ENCODE data around the gene AK6.

AK6 gene

DNA sequence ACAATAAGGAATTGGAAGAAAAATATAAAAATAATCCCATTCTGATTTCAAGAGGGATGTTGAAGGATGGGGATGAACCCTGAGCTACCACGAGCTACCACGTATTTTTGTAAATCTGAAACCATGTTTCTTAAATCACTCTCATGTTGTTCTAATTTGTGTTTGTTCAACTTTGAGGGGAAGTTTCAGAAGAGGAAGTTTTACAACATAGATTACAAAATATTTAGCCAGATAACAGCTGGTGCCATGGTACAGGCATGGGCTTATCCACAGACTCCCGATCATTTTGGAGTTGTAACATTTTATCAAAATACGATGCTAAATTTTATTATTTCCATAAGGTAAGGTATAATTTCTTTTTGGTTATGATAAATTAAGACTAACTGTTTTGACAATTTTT, 51.9 kb downstream of the AK6 start:
- TF ChIP-seq POLR2A (IDR thresholded peaks at IDR 0.05; ENCODE audit: low read length) (no peak), GATA1 (IDR thresholded peaks at IDR 0.05; ENCODE audit: low read depth, low read length) (no peak)
- no peak for DNase-seq

DNA sequence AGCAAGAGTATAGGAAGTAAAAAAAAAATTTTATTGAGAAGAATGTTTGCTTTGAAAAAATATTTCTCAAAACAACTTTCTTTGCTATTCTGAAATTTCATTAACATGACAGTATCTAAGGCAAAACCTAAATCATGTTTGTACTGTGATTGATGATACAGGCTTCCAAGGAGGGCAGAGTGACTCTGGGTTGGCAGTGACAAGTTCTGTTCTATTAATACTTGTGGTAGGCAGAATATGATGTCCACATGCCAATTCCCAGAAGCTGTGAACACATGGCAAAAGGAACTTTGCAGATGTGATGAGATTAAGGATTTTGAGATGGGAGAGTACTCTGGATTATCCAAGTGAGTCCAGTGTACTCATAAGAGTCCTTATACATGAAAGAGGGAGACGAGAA, 53.3 kb downstream of the AK6 start:
- no peak for DNase-seq
- TF ChIP-seq POLR2A (IDR thresholded peaks at IDR 0.05; ENCODE audit: low read length) (no peak), GATA1 (IDR thresholded peaks at IDR 0.05; ENCODE audit: low read depth, low read length) (no peak)

DNA sequence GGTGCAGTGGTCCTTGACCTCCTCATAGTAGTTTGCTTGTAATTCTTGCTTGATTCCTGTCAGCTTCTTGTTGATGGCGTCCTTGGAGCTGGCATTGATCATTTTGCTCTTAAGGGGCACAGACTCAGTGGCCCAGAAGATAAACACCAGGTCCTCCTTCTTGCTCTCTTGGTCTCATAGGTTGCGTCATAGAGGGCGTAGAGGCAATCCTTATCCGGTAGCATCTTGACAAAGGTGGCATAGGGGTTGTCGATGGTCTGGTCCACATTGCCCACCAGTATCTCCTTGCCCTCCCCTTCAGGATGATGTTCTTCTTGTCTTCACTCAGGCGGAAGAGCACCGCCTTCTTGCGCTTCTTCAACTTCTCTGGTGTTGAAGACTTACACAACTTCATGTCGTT, 55.9 kb downstream of the AK6 start:
- no peak for TF ChIP-seq GATA1 (IDR thresholded peaks at IDR 0.05; ENCODE audit: low read depth, low read length)
- no peak for TF ChIP-seq POLR2A (IDR thresholded peaks at IDR 0.05; ENCODE audit: low read length)
- DNase-seq = no peak

DNA sequence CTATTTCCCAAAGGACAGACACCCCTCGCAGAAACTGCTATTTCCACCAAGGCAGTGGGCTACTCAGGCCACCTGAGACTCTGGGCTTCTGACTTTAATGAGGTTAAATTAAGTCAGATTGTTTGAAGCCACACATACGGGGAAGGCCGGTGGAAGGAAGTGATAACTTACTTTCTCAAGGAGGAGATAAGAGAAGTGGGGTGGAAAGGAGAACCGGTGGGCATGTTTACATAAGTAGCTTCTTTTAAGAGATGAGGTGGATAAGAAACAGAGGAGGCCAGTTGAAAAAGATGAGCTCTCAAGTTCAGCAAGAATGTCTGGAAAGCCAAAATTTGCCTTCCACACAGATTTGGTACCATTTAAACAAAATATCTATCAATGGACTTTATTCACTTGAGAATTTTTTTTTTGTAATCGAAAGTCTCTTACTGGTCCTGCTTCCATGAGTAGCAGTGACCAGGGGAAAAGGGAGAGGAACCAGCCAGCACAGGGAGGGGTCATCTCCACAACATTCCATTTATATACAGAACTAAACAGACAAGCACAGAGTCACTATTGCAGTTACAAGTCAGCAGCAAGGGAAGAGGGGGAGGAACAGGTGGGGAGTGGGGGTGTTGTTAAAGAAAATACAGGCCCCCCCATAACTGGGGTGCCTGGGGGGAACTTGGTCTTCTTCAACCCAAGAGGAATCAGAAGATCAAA, 56.7 kb downstream of the AK6 start:
- peak in 1 of 2 experiments; percentile 56 for DNase-seq
- TF ChIP-seq POLR2A (IDR thresholded peaks at IDR 0.05; ENCODE audit: low read length) (no peak), GATA1 (IDR thresholded peaks at IDR 0.05; ENCODE audit: low read depth, low read length) (no peak)

DNA sequence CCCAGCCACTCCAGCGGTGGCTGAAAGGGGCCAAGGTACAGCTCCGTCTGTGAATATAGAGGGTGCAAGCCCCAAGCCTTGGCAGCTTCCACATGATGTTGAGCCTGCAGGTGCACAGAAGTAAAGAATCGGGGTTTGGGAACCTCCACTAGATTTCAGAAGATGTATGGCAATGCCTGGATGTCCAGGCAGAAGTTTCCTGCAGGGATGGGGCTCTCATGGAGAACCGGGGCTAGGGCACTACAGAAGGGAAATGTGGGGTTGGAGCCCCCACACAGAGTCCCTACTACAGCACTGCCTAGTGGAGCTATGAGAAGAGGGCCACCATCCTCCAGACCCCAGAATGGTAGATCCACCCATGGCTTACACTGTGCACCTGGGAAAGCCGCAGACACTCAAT, 59.9 kb downstream of the AK6 start:
- DNase-seq = peak in 1 of 2 experiments; percentile 19
- TF ChIP-seq GATA1 (IDR thresholded peaks at IDR 0.05; ENCODE audit: low read depth, low read length) (no peak), POLR2A (IDR thresholded peaks at IDR 0.05; ENCODE audit: low read length) (no peak)

DNA sequence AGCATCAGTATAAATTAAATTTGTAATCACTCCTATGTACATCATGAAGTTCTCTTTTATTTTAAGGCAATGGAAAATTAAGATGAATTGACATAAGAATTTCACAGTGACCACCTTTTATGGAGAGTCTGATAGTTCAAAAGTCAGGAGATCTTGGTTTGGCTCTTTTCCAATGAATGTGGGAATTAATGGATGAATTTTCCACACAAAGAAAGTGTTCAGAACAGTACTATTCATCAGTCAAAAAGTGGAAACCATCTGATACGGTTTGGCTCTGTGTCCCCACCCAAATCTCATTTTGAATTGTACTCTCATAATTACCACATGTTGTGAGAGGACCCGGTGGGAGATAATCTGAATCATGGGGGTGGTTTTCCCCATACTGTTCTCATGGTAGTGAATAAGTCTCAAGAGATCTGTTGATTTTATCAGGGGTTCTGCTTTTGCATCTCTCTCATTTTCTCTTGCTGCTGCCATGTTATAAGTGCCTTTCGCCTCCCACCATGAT, 61.2 kb downstream of the AK6 start:
- TF ChIP-seq GATA1 (IDR thresholded peaks at IDR 0.05; ENCODE audit: low read depth, low read length) (no peak), POLR2A (IDR thresholded peaks at IDR 0.05; ENCODE audit: low read length) (no peak)
- DNase-seq = no peak

DNA sequence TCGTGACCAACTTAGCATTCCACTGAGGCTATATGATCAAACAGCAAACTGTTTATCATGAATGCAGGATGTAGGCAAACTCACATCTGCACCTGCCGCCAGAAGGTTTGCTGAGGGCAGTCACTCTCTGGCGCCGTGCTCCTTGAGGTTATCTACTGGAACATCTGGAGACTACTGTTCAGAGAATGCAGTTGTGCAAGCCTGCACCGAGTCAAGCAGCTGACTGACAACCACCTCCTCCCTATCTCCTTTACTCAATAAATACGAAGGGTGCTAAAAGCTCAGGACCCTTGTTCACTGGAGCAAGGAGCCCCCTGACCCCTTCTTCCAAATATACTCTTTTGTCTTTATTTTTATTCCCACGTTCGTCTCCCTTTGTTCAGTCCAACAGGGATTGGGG, 63.8 kb downstream of the AK6 start:
- TF ChIP-seq POLR2A (IDR thresholded peaks at IDR 0.05; ENCODE audit: low read length) = no peak
- no peak for TF ChIP-seq GATA1 (IDR thresholded peaks at IDR 0.05; ENCODE audit: low read depth, low read length)
- DNase-seq = peak; percentile 48 to 84

All from erythroblast (primary cell).